ENCODE data around the gene OR1N2.

DNA sequence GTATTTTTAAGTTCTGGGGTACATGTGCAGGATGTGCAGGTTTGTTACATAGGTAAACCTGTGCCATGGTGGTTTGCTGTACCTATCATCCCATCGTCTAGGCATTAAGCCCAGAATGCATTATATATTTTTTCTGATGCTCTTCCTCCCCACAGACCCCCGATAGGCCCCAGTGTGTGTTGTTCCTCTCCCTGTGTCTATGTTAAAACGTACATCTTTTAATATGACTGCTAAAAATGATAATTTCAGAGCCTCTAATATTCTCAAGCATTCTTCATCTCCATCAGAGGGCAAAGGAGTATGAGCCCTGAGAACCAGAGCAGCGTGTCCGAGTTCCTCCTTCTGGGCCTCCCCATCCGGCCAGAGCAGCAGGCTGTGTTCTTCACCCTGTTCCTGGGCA is 42.4 kb upstream of the OR1N2 start, which contains the start of gene OR1J2:
- TF ChIP-seq SPI1 (IDR thresholded peaks at IDR 0.05; ENCODE audit: low read depth, low read length) = no peak
- TF ChIP-seq POLR2A (IDR thresholded peaks at IDR 0.05; ENCODE audit: low read depth, low read length) = no peak
- no peak for TF ChIP-seq POLR2AphosphoS5 (IDR thresholded peaks at IDR 0.05; ENCODE audit: low read depth, low read length)
- TF ChIP-seq TAF1 (IDR thresholded peaks at IDR 0.05; ENCODE audit: low read depth, low read length) = no peak
- no peak for TF ChIP-seq POU2F2 (IDR thresholded peaks at IDR 0.05; ENCODE audit: low read depth, low read length)

Data from GM12891 (cell line).